Measurements from ENCODE around the gene TVP23C. TPM values are rescaled to one million over a fixed set of nuclear protein-coding genes. Genes with fewer than 3 reads are reported as not detected.
"Not testable (repeated sequence)": the region's sequence is repeated elsewhere in the genome, so short reads cannot be mapped to it uniquely, and the experiment has no call there.

The TVP23C gene
- total RNA-seq: 21.6 and 48.0 TPM in 2 replicates

- DNase-seq: peak; percentile 89
These were observed at the start of gene TVP23C for GRCh38 chr17:15563375-15563857. TVP23C (minus strand) TSS chr17:15563483; CDS start chr17:15563448, 35 bp downstream.

GRCh38 chr17:15592960-15593359 lies 29.7 kb upstream of the TVP23C start:
- not testable (repeated sequence) for DNase-seq

DNA sequence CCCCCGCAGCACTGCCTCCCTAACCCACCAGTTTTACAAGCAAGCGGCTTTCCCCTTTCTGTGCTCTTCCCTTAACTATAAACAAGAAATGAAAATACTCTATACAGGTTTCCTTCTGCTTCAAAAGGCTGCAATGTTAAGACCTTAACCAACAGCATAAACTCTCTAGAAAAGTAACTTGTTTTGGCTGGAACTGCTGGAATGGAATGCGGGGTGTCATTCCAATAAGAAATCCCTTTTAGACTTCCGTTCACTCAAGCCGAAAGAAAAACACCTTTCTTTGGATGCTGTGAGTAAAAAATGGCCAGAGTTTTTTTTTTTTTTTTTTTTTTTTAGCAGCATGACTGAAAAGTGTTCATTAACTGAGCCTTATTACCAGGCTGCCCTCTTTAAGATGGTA lies 28.7 kb upstream of the TVP23C start:
- DNase-seq: not testable (repeated sequence)

- DNase-seq: not testable (repeated sequence)
These were observed 27.6 kb upstream of the TVP23C start for GRCh38 chr17:15590844-15591243.

DNA sequence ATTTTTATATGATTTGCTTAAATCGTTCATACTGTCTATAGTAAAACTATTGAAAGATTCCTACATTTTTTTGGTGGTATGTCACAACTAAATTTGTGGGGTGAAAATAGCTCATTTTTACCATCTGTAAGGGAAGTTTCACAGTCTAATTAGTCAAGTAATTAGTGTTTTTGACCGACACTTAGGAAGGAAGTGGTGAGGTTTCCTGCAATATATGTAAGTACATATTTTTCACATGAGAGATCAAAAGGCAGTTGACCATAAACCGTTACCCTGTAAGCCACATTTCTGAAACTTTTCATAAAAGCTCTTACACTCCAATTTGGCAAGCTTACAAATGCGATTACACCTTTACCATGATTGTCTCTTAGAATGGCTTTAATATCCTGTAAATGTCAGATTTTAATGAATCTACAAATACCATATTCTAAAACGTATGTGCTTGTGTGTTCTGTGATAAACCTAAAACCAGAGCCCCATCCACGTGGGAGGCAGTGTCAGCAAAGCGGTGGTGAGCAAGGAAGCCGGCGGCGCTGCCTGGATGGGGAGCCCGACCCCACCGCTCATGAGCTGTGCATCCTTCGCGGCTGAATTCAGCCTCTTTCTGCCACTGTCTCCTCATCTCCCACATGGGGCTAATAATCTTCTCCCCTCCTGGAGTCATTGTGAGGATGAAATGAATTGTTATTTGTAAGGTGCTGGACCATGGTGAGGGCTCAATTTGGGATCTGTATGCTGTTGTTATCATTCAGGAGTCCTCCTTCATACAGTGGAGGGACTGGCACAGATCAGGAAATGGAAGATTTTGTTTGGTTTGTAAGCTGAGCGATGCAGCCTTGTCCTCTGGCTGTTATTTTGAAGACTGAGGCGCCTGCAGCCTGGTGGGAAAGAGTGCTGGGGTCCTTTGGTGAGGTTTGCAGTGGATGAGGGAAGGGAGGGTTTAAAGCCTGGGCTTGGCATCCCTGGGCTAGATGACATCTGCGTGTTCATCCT lies 26.6 kb upstream of the TVP23C start:
- DNase-seq: peak; percentile 17

GRCh38 chr17:15588017-15588416 lies 24.7 kb upstream of the TVP23C start:
- not testable (repeated sequence) for DNase-seq

- DNase-seq: not testable (repeated sequence)
These were observed 20.0 kb upstream of the TVP23C start for GRCh38 chr17:15583313-15583712.

DNA sequence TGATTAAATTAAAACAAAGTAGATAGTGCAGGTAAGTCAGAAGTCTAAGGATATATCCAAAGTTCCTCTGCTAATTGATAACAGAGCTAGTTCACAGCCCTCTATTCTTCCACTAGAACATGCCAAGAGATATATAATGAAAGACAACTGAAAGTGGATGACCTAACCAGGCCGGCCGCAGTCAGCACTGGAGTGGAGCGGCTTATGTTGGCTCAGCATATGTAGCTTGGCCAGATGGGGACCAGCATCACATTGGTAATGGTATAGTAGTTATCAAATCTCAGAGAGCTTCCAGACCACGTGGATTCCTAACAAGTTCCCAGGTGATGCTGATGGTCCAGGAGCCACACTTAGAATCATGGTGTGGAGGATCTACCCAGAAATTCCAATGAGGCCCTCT lies 18.2 kb upstream of the TVP23C start:
- not testable (repeated sequence) for DNase-seq

GRCh38 chr17:15576848-15577247 lies 13.6 kb upstream of the TVP23C start:
- not testable (repeated sequence) for DNase-seq

DNA sequence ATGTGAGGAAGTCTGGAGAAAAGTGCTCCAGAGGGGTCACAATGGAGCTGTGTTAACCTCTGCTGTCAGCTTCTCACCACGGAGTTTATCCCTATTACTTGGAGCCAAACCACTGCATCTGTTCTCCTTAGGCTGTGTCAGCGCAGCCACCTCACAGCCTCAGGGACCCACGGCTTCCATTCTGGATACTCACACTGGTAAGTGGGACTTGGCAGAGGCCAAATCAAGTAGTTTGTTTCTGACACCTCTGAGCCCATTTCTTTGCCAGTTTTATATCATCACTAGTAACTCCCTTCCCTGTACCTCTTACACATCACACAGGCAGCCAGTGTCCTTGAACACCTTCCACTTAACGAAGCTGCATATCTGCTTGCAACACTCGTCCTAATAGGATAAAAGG lies 11.4 kb upstream of the TVP23C start:
- DNase-seq: not testable (repeated sequence)

GRCh38 chr17:15573870-15574269 lies 10.6 kb upstream of the TVP23C start:
- not testable (repeated sequence) for DNase-seq

DNA sequence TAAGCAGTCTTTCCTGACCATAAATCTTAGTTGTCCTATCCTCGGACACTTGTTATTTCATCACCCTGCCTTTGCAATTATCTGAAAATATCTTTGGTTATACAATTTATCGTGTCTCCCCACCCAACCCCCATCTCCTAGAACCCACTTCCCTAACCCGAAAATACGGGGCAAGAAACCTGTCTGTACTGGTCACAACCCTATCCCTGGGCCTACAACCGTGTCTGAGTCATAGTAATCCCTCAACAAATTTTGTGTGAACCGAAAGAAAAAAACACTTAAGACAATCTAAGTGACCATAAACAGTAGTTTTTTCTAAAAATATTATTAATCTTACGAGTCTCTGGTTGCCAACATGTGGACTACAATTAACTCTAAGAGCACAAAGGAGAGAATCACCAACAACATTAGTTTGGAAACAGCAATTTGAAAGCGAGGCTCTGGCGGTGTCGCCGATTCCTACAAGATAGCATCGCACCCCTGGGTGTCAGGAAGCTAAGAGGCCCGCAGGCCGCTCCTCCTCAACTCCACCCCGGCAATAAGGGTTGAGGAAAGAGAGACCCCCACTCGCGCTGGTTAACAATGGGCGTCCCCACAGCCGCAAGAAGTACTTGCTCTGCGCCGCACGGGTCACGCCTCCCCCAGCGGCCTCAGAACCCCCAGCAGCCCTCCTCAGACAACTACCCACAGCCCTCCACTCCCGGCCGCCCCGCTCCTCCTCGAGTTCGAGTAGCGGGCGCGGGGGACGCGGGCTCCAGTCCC lies 489 bp downstream of the TVP23C start:
- not testable (repeated sequence) for DNase-seq

GRCh38 chr17:15561439-15561838 lies 1.8 kb downstream of the TVP23C start:
- not testable (repeated sequence) for DNase-seq

DNA sequence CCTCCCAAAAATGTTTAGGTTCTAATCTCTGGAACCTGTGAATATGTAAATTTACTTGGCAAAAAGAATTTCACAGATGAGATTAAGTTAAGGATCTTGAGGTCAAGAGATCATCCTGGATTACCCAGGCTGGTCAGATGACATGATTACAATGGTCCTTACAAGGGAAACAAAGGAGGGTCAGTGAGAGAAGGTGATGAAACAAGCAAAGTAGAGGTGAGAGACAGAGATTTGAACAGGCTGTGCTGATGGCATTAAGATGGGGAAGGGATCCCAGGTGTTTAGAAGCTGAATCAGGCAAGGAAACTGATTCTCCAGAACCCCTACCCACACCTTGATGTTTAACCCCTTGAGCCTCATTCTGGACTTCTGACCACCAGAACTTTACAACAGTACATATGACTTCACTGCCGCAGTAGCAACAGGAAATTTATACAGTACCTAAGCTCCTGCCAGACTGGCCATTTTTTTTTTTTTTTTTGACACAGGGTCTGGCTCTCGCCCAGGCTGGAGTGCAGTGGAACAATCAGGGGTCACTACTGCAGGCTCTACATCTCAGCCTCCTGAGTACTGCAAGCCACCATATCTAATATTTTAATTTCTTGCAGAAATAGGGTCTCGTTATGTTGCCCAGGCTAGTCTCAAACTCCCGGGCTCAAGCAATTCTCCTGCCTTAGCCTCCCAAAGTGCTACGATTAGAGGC lies 4.7 kb downstream of the TVP23C start:
- DNase-seq: peak; percentile 29

DNA sequence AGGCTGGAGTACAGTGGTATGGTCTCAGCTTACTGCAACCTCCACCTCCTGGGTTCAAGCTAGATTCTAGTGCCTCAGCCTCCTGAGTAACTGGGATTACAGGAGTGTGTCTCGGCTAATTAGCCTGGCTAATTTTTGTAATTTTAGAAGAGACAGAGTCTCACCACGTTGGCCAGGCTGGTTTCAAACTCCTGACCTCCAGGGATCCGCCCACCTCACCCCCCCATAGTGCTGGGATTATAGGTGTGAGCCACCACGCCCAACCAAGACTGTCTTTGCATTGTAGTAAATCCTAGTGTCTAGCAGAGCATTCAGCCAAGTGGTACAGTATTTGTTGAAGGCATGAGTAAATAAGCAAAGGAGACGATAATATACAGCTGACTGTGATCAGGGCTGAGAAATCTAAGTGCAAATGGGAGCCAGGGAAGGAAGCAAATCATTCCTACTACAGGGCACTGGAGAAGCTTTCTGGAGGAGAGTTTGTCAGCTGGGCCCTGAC lies 5.9 kb downstream of the TVP23C start:
- DNase-seq: not testable (repeated sequence)

- DNase-seq: not testable (repeated sequence)
These were observed 10.4 kb downstream of the TVP23C start for GRCh38 chr17:15552932-15553331.

- not testable (repeated sequence) for DNase-seq
These were observed 13.7 kb downstream of the TVP23C start for GRCh38 chr17:15549552-15549951.

DNA sequence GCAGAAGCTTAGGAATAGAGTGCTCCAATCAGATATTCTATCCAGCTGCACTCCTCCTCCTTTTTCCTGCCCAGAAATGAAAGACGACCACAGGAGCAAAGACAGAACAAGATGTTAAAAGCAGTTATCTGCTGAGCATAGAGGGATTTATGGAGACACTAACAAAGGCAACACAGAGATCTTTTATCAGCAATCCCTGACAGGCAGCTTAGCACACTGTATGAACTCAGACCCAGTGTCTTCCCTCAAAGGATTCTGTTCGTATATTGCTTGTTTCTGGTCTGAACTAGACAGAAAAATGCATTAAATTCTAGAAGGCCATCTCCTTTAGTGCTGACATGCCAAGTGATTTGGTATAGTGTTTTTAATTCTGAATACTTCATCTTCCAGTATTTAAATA lies 16.7 kb downstream of the TVP23C start:
- not testable (repeated sequence) for DNase-seq

DNA sequence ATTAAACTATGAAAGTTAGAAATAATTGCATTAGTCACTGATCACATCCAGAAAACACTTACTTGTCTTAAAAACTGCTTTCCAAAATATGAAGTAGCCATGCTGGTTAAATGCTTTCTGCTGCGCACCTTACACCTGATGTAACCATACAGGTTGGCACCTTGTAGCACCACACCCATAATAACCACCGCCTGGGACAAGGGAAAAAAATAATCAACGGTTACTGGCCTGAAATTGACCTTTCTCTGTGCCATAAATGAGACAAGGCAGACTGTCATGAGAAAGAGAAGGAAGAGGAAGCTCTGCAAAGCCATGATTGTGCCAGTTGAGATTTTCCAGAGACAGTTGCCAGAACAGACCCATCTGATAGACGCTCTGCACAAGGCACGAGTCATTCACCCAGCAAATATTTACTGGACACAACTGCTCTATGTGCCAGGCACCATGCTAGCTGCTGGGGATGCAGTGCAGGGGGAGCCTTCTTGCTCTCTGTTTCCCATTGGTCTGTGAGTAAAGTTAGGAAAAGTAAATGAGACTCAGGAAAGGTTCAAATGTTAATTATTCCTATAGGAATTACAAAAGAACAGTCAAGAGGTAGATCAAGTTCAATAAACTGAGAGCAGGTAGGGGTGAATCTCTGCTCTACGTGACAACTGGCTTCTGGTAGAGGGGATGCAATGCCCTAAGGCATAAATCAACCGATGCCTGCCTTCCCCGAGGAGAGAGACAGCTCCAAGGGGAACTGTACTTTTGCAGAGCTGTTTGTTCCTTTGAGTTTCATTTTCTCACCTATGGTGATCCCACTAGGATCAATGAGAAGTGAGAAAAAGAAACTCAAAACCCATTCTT lies 22.7 kb downstream of the TVP23C start:
- DNase-seq: not testable (repeated sequence)

DNA sequence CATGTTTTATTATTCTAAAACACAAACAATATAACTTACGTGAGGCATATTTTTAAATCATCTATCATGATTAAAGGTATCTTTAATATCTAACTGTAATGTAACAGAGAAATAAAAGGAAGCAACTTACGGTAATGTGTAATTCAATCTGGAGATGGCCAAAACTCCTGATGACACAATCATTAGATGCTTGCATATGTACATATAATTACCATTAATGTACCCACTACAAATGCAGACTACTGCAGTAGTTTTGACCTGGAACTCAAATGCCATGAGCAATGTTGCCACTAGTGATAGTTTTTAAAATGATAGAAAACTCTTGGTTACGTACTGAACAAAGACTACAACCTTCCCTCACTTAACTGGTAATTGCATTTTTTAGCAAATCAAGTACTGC lies 30.2 kb downstream of the TVP23C start:
- DNase-seq: not testable (repeated sequence)

Measured in dermis blood vessel endothelial cell (primary cell).